SU-DHL-6 (cell line): ENCODE data around the gene LPXN.

Source experiments
- H2AFZ ChIP-seq: fragments of 200-600 bp; sonication (generic); 2 replicates; pipeline ENCODE4 v1.6.1; 2014; ENCODE audit warnings: low read depth, mild to moderate bottlenecking, moderate library complexity, mixed read lengths, antibody characterized with exemption, low read length; ENCODE audit not compliant: severe bottlenecking
- H3F3A ChIP-seq: fragments of 200-600 bp; shearing (Covaris generic); 2 replicates; pipeline ENCODE4 v1.6.0; 2016; ENCODE audit warnings: antibody characterized with exemption, mild to moderate bottlenecking; ENCODE audit not compliant: insufficient read depth
- H3K27ac ChIP-seq: fragments of 200-600 bp; sonication (generic); 2 replicates; pipeline ENCODE4 v1.5.1; 2016; ENCODE audit warnings: low read depth, mild to moderate bottlenecking, low read length, moderate library complexity, mixed read lengths
- H3K27me3 ChIP-seq: fragments of 200-600 bp; sonication (generic), shearing (Covaris generic); 2 replicates; pipeline ENCODE4 v1.6.0; 2014; ENCODE audit warnings: mild to moderate bottlenecking, low read length
- H3K36me3 ChIP-seq: fragments of 200-600 bp; sonication (generic); 2 replicates; pipeline ENCODE4 v1.6.1; 2014; ENCODE audit warnings: mild to moderate bottlenecking, low read length, mixed read lengths
- H3K4me2 ChIP-seq: fragments of 300-600, 200-600 bp; shearing (Covaris generic), sonication (generic); 2 replicates; pipeline ENCODE4 v1.6.0; 2014; ENCODE audit warnings: low read length, low read depth, mild to moderate bottlenecking; ENCODE audit not compliant: poor library complexity, severe bottlenecking
- H3K4me3 ChIP-seq: fragments of 200-600 bp; sonication (generic); 2 replicates; pipeline ENCODE4 v1.5.1; 2014; ENCODE audit warnings: antibody characterized with exemption, low read length, mild to moderate bottlenecking, mixed read lengths; ENCODE audit not compliant: insufficient read depth, poor library complexity, severe bottlenecking
- H3K79me2 ChIP-seq: fragments of 200-600 bp; sonication (generic); 2 replicates; pipeline ENCODE4 v1.6.1; 2014; ENCODE audit warnings: mild to moderate bottlenecking, low read length, moderate library complexity; ENCODE audit not compliant: insufficient read depth
- H3K9ac ChIP-seq: fragments of 200-600 bp; sonication (generic); 2 replicates; pipeline ENCODE4 v1.7.0; 2014; ENCODE audit warnings: mild to moderate bottlenecking, low read length
- H3K9me2 ChIP-seq: fragments of 200-600 bp; sonication (generic); replicated peaks from 2 replicates; pipeline ENCODE4 v1.6.1; 2014; ENCODE audit warnings: low read length; ENCODE audit not compliant: insufficient read depth
- H3K9me3 ChIP-seq: fragments of 200-600 bp; sonication (generic); 2 replicates; pipeline ENCODE4 v1.6.1; 2014; ENCODE audit warnings: low read length, mixed read lengths; ENCODE audit not compliant: insufficient read depth
- H4K20me1 ChIP-seq: fragments of 200-600 bp; sonication (generic); 2 replicates; pipeline ENCODE4 v1.6.1; 2014; ENCODE audit warnings: low read depth, mild to moderate bottlenecking, antibody characterized with exemption, low read length, moderate library complexity, mixed read lengths
- EZH2phosphoT487 ChIP-seq: fragments of 200-600 bp; sonication (generic), shearing (Covaris generic); conservative IDR thresholded peaks from 2 replicates; pipeline ENCODE4 v1.6.1; 2018; ENCODE audit warnings: mild to moderate bottlenecking, antibody characterized with exemption, low read length, moderate library complexity, mixed read lengths
- TF ChIP-seq, protein P1 (sequence below): fragments of 200-600 bp; sonication (generic); IDR thresholded peaks from one replicate; pipeline ENCODE4 v1.5.1; 2017; ENCODE audit warnings: antibody characterized with exemption, mild to moderate bottlenecking, low read length, moderate library complexity; ENCODE audit not compliant: insufficient read depth, poor library complexity, severe bottlenecking

LPXN gene

DNA sequence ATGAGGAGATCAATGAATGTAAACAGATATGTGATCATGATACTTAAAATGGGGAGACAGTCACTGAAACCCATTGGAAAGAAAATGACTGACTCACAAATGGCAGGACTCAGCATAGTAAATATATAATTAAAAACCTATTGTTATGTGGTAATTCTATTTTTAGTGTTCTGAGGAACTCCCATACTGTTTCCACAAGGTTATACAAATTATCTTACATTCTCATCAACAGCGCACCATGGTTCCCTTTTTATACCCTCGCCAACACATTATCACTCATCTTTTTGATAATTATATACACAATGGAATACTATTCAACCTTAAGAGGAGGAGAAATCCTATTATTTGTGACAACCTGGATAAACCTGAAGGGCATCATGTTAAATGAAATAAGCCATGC lies 84.8 kb downstream of the LPXN start:
- Histone ChIP-seq H3K9me3 (no peaks in the 10 kb centered on the region), H3F3A (no peaks in the 10 kb centered on the region), H3K9me2 (no peaks in the 10 kb centered on the region), H3K27ac (no peak overlapping the region), H3K4me2 (no peak overlapping the region), H2AFZ (no peak overlapping the region), H3K79me2 (no peaks in the 10 kb centered on the region), H3K36me3 (no peaks in the 10 kb centered on the region), H4K20me1 (no peaks in the 10 kb centered on the region), H3K27me3 (no peaks in the 10 kb centered on the region), H3K4me3 (no peak overlapping the region), H3K9ac (no peak overlapping the region)
- TF ChIP-seq, protein P1, sequence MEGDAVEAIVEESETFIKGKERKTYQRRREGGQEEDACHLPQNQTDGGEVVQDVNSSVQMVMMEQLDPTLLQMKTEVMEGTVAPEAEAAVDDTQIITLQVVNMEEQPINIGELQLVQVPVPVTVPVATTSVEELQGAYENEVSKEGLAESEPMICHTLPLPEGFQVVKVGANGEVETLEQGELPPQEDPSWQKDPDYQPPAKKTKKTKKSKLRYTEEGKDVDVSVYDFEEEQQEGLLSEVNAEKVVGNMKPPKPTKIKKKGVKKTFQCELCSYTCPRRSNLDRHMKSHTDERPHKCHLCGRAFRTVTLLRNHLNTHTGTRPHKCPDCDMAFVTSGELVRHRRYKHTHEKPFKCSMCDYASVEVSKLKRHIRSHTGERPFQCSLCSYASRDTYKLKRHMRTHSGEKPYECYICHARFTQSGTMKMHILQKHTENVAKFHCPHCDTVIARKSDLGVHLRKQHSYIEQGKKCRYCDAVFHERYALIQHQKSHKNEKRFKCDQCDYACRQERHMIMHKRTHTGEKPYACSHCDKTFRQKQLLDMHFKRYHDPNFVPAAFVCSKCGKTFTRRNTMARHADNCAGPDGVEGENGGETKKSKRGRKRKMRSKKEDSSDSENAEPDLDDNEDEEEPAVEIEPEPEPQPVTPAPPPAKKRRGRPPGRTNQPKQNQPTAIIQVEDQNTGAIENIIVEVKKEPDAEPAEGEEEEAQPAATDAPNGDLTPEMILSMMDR: no peak
- TF ChIP-seq EZH2phosphoT487: no peak

GRCh38 chr11:58487170-58487569 lies 88.5 kb downstream of the LPXN start:
- Histone ChIP-seq H3K27ac (no peak overlapping the region), H3K27me3 (no peaks in the 10 kb centered on the region), H2AFZ (no peak overlapping the region), H3K36me3 (no peaks in the 10 kb centered on the region), H3K9ac (no peak overlapping the region), H3F3A (no peaks in the 10 kb centered on the region), H3K9me3 (no peaks in the 10 kb centered on the region), H4K20me1 (no peaks in the 10 kb centered on the region), H3K9me2 (no peaks in the 10 kb centered on the region), H3K79me2 (no peaks in the 10 kb centered on the region), H3K4me3 (no peak overlapping the region), H3K4me2 (no peak overlapping the region)
- TF ChIP-seq, protein P1: no peak
- no peak for TF ChIP-seq EZH2phosphoT487

- Histone ChIP-seq H3K9ac (no peak overlapping the region), H3K79me2 (no peaks in the 10 kb centered on the region)
- no peak for TF ChIP-seq EZH2phosphoT487
- TF ChIP-seq, protein P1: no peak
These were observed 89.7 kb downstream of the LPXN start for GRCh38 chr11:58485961-58486360.

More at GRCh38 chr11:58485961-58486360, 89.7 kb downstream of the LPXN start:
- Histone ChIP-seq H3K4me3 (no peak overlapping the region), H3K9me2 (no peaks in the 10 kb centered on the region), H3K9me3 (no peaks in the 10 kb centered on the region), H2AFZ (no peak overlapping the region), H3K27ac (no peak overlapping the region), H3K4me2 (no peak overlapping the region), H3K27me3 (no peaks in the 10 kb centered on the region), H3K36me3 (no peaks in the 10 kb centered on the region), H4K20me1 (no peaks in the 10 kb centered on the region), H3F3A (no peaks in the 10 kb centered on the region)
